Stimulated activated CD8-positive, alpha-beta memory T cell treated with anti-CD3 and anti-CD28 coated beads, Interleukin-12 subunit alpha, Interleukin-12 subunit beta, amount 100 ng/mL, for 4 hours (primary cell): Measurements from ENCODE around the gene LIMA1.
"Not testable (repeated sequence)": the region's sequence is repeated elsewhere in the genome, so short reads cannot be mapped to it uniquely, and the experiment has no call there.

ENCODE experiments used
- DNase-seq: peaks from one replicate; pipeline ENCODE4 v3.0.0-alpha.2; 2020; ENCODE audit warnings: low read depth

The LIMA1 gene

DNA sequence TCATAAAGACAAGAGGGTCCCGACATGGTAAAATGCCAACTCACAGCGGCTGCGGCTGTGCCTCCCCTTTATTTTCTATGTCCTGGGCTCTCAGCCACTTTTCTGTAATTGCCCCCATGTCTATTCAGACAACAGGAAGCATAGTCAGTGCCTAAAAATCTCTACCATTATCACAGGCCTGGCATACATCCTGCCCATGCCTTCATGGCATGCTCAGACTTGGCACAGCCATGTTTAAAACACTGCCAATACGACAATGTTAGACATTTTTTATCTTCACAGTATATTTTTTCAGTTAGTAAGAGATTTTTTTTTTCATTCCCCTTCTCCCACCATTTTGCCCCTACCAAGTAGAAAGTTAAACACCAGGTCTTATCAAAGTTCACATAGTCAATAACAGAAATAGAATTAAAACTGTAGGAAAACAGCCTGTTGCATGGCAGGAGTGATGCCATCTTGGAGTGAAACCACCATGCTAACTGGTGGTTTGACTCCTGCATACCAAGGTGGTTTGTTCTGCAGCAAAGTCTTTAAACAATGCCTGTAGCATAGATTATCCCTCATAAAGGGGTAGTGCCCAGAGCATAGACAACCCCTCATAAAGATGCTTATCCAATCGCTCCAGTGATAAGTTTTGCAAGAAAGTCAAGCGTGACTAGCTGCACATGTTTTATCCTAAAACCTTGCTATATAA lies 97.2 kb downstream of the LIMA1 start:
- DNase-seq = no peak

DNA sequence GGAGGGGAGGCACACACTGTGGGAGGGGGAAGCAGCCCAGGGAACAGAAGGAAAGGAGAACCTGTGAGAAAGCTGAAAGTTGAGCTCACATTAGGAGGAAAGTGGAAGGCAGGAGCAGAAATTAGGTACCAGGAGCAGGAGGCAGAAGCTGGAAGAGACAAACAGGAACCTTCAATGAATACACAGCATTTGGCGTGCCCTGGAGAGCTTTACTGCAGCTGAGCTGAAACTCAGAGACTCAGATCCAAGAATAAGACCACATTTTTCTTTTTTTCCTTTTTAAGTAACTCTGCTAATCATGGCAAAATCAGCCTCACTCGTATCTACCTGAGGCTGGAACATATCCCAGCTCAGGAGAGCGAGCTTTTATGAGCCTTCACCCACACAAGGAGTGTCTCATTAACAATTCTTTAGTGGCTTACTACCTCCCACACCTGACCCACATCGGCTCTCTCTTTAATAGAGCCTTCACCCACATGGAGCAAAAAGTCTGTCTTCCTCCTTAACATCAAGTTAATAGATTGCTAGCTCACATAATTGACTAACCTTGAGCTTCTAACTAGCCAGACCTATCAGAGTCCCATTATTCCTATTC lies 97.9 kb downstream of the LIMA1 start:
- DNase-seq = no peak

DNA sequence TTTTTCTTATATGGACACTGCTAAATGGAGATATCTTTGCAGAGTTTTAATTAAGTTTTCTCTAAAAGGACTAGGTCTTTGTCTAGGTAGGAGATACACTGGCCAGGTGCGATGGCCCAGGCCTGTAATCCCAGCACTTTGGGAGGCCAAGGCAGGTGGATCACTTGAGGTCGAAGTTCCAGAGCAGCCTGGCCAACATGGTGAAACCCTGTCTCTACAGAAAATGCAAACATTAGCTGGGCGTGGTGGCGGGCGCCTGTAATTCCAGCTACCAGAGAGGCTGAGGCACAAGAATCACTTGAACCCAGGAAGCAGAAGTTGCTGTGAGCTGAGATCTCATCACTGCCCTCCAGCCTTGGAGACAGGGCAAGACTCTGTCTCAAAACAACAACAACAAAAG lies 99.1 kb downstream of the LIMA1 start:
- DNase-seq = no peak

DNA sequence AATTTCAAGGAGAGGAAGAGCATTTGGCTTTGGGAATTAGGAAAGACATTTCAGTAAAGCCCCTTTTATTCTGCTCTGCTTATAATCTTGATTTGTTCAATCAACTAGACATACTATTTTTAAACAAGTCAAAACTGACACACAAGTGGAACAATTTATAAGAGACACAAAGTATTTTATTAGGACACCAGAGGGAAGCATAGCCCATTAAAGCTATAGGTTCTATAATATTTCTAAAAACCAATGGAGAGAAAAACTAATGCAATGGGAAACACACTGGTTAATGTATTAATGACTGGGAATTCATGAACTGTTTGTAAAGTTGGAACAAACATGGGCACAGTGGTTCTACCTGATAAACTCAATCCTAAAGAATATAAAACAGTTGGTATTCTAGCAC lies 100.9 kb downstream of the LIMA1 start:
- no peak for DNase-seq

DNA sequence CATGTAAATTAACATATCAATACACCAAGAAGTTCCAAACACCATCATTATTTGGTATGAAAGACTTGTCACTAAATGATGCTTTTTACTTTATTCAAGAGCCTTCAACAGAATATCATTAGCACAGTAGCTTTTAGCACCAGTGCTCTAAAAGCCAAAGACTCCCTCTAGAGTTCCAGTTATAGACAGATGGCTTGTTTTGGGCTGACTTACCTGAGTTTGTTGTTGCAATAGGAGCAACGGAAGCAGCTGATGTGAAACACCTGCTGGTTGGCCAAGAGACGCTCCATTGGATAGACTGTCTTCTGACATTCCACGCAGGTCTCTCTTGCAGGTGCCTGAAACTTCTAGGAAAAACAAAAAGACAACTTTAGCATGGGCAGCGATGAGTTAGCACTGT lies 101.6 kb downstream of the LIMA1 start:
- no peak for DNase-seq

DNA sequence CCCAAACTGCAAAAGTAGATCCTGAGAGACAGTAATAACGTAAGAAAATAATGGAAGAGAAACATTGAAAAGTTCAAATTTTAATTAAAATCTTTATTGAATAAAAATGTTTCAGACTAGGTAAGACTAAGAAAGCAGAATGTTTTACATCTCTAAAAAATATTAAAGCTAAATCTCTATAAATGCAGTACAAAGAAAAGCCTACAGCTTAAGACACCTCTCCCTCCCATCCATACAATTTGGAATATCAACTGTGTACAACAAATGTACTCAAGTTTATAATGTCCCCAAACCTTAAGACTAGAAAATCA lies 107.6 kb downstream of the LIMA1 start:
- no peak for DNase-seq

DNA sequence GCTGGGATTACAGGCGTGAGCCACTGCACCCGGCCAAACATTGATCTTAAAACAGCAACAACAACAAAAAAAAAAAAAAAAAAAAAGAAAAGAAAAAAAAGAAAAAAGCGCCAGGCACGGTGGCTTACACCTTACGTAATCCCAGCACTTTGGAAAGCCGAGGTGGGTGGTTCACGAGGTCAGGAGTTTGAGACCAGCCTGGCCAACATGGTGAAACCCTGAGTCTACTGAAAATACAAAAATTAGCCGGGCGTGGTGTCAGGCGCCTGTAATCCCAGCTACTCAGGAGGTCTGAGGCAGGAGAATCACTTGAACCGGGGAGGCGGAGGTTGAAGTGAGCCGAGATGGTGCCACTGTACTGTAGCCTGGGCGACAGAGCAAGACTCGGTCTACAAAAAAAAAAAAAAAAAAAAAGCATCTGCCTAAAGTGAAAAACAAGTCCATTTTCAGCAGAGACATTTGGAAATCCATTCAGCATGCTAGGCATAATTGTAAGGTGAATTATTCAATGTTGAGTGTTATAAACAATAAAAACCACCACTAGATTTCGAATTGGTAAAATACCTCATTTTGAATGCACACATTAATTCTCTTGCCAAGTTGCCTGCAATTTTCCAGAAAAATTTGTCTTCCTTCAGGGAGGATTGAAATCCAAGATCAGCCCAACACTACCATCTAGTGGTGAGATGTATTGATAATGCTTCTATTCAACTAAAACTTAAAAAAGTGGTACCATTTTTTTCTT lies 108.2 kb downstream of the LIMA1 start:
- DNase-seq = no peak

DNA sequence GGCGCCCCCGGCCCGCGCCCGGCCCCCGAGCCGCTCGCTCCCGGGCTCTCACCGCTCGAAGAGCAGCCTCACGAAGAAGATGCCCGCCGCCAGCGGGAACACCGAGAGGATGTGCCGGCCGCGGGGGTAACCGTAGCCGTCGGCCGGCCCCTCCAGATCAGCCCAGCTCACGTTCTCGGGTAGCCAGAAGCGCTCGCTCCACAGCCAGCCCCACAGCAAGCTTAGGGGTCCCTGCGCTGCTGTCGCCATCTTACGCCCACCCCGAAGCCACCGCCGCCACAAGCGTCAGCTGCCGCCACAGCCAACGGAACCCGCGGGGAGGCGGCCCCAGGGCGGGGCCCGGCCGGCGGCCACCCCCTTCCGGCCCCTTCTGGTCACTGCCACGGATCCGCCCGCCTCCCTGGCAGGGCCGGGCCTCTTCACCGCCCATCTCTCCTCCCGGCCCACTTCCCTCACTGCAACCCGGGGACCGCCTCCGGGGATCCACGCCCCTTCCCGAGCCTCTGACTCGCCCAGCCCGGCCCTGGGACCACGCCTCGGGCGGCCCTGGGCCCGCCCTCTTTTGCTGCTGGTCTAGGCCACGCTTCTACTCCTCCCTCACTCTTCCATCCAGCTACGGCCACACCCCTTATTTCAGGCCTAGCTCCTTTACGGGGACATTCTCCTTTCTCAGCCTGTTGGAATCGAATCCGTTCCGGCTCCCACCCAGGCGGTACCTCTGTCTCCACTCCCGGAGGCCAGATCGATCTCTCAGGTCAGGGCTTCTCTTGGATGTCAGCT lies 116.1 kb downstream of the LIMA1 start, which contains the start of gene CERS5:
Gene CERS5 (minus strand): TSS at position 321 of the 780 bp plus-strand sequence. CDS start 72 bp downstream, at position 249.
- DNase-seq = peak; percentile 92

DNA sequence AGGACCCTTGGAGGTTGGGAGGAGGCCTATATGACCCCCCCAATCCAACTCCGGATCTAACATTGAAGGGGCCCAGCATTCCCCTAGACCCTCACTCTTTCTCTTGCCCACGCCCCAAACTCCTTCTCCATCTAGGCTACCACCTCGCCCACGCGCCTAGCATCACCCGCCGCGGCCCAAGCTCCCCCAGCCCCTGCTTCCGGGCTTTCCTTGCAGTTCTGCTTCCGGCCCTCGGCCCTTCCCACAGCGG lies 116.6 kb downstream of the LIMA1 start:
- no peak for DNase-seq

DNA sequence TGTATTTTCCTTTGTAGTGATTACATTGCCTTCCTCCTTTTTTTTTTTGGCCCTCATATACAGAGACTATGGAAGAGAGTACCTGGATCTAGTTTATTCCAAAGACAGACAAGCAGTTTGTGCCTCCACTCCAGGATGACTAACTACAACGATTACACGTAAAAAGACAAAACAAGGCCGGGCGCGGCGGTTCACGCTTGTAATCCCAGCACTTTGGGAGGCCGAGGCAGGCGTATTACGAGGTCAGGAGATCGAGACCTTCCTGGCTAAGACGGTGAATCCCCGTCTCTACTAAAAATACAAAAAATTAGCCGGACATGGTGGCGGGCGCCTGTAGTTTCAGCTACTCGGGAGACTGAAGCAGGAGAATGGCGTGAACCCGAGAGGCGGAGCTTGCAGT lies 118.4 kb downstream of the LIMA1 start:
- no peak for DNase-seq

DNA sequence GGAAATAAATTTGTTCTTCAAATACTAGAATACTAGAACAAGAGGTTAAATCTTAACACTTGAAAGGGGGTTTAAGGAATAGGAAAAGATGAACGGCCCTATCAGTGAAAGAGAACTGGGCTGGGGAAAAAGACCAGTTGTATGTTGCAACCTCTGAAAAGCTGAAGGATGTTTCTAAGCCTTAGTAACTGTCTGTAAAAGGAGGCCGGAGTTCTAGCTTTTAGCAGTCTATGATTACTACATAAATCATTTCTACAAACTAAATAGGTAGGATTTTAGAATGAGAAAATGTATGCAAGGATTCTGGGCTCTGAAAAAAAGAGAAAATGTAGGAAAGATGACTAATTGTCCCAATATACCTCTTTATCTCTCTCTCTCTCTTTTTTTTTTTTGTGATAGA lies 121.1 kb downstream of the LIMA1 start:
- DNase-seq = no peak

DNA sequence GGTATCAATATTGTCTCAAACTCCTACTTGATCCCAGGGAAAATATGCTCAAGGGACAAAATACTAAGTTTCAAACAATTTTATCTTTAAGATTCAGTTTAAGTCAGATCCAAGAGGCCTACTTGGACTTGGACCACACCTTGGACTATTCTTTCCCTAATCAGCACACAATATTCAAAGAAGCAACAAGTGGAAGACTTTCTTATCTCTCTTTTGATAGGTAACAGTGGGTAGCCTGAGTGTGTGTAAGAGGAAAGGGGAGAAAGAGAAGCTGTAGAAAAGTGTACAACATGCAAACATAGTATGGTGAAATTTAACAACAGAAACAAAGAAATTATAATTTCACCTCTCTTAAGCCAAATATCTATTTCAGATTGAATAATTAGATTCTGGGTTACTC lies 122.7 kb downstream of the LIMA1 start:
- DNase-seq = no peak

DNA sequence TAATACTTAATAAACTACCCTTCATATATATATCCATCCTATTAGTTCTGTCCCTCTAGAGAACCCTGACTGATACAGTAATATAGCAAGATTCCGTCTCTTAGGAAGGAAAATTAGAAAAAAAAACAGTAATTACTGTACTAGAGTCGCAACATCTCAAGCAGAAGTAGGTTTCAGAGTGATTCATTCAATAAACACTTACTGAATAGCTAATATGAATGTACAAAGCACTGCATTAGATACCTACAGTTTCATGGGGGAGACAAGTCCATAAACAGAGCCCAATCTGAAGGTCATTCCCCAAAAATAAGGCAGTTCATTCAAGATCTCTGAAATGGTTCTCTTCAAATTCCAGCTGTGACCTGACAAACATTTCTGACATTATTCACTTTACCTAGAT lies 126.1 kb downstream of the LIMA1 start:
- no peak for DNase-seq

DNA sequence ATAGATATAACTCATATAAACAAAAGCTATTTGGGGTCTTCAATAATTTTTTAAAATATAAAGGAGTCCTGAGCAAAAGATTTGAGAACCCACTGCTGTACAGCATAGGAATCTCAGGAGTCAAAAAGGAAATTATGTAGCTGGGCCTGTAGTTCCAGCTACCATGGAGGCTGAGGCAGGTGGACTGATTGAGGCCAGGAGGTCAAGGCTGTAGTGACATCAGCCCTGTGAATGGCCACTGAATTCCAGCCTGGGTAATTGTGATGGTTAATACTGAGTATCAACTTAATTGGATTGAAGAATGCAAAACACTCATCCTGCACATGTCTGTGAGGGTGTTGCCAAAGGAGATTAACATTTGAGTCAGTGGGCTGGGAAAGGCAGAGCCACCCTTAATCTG lies 126.7 kb downstream of the LIMA1 start:
- DNase-seq = no peak

DNA sequence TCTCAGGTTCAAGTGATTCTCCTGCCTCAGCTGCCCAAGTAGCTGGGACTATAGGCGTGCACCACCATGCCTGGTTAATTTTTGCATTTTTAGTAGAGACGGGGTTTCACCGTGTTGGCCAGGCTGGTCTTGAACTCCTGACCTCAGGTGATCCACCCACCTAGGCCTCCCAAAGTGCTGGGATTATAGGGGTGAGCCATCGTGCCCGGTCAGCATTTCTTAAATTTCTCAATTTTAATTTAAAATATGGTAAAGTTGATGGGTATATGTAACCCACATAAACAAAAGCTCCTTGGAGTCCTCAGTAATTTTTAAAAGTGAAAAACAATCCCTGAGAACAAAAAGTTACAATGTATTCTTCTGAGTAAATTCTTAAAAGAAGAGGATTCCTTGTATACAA lies 128.4 kb downstream of the LIMA1 start:
- DNase-seq = not testable (repeated sequence)

DNA sequence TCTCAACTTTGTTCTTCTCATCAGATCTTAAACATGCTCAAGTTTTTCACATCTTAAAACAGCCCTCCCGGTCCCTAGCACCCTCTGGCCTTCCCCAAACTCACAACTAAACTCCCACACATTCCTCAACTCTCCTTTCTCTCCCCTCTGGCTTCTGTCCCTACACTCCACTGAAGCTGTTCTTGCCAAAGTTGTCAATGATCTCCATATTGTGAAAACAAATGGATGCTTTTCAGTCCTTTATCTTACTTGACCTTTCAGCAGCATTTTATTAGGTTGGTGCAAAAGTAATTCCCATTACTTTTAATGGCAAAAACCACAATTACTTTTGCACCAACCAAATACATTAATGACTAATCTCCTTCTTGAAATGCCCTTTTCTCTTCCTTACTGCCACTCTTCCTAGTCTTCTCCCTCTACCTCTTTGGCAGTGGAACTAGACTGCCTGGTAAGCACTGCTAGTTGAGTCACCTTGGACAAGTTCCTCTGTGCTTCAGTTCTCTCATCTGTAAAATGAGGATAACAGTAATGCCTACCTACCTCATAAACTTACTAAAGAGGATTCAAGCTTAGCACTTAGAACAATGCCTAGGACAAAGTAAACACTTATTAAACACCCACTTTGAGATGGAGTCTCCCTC lies 132.2 kb downstream of the LIMA1 start:
- DNase-seq = no peak

DNA sequence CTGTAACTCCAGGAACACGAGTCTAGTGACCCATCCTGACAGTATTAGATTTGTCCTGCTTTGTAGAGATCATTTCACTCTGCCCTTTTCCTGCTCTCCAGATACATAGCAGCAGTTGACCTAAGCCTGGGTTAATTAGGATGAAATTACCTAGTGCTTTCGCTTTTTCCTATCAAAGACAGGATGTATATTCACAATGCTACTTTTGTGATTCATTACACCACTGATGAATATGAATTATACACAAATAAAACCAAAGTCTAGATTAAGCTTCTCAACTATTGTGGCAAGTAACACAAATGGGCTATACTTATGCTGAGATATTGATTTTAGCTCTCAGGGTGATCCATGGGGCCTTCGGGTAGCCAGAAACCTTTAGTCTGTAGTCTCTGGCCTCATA lies 134.0 kb downstream of the LIMA1 start:
- no peak for DNase-seq

DNA sequence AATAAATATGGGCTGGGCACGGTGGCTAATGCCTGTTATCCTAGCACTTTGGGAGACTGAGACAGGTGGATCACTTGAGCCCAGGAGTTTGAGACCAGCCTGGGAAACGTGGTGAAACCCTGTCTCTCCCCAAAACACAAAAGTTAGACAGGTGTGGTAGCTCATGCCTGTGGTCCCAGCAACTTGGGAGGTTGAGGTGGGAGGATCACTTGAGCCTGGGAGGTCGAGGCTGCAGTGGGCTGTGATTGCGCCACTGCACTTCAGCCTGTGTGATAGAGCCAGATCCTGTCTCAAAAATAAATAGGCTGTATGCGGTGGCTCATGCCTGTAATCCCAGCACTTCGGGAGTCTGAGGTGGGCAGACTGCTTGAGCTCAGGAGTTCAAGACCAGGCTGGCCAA lies 135.3 kb downstream of the LIMA1 start:
- DNase-seq = not testable (repeated sequence)

DNA sequence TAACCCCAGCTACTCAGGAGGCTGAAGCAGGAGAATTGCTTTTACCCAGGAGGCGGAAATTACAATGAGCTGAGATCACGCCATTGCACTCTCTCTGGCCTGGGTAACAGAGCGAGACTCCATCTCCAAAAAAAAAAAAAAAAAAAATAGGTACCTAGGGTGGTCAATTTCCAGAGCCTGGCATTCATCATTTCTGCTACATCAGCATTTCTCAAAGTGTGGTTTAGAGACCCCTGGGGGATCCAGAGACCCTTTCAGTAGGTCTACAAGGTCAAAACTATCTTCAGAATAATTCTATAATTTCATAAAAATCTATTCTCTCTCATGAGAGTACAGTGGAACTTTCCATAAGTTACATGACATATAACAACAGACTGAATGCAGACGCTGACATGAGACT lies 136.0 kb downstream of the LIMA1 start:
- DNase-seq = no peak

DNA sequence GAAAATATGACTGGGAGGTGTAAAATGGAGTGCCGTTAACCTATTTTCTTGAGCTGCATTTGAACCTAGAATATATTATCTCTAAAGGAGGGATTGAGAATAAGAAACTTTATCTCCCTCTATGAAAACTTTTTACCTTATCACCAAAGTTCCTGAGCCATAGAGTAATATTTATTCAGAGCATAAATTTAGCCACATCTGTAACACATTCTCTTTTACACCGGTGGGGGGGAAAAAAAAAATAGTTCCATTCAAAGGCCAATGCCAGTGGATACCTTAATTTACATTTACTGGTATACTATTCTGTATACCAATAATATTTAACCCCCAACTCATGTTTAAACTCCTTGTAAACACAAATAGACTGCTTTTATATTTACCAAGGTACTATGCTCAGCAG lies 137.9 kb downstream of the LIMA1 start:
- no peak for DNase-seq

DNA sequence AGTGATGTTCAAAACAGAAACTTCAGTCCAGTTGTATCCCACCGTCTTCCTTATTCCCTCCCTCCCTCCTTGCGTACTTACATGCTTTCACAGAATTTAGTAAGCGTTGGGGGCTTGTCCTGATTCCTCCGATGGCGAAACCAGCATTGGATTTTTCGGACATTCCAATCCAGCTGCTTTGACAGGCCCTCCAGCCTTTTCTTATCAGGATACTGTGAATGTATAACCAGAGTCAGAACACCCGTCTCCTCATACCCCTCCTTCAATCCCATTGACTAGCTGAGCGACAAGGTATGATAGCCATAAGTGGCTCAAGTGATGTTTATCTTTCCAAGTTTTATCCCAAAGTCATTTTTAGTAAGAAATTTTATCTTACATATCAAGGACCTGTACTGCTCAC lies 140.3 kb downstream of the LIMA1 start:
- no peak for DNase-seq

DNA sequence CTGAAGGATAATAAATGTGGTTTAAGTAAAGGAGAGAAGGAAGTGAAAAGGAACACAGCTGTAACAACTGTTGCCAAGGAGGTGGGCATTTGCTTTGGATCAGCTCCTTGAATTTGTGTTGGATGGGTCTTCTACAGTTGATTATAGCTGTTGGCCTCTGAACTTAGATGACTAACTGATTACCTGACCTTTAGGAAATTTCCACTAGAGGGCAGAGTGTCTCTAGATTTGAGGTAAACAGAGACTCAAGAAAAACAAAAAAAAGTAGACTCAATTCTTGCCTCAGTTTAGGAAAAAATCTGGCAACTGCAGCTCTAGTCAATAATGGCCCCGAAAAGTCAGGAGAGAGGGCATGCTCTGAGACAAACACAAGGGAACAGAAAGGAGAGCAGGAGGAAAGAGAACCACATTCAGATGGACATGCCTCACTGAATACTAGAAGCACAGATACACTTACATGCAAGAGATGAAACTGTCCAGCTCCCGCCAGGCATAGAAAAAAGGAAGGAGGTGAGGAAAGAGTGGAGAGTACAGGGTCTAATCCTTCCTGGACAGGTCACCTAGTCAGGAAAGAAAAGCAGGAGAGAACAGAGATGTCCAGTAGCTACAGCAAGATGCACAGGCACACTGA lies 150.7 kb downstream of the LIMA1 start:
- DNase-seq = no peak
